HepG2 (cell line): ENCODE results near the gene TAGLN. TPM values are rescaled to one million over a fixed set of nuclear protein-coding genes. Genes with fewer than 3 reads are reported as not detected.

Experiments
- CCAR2 ChIP-seq: fragments of 200-400 bp; formaldehyde crosslinking; optimal IDR thresholded peaks from 2 replicates; pipeline ENCODE3; 2018; ENCODE audit warnings: low read depth, mild to moderate bottlenecking, low read length, moderate library complexity
- ELF3 ChIP-seq: IDR thresholded peaks from 2 replicates; pipeline ENCODE4 v1.6.1; 2016; ENCODE audit warnings: missing genetic modification reagents, missing compliant biosample characterization
- GPBP1L1 ChIP-seq: sonication (generic); formaldehyde crosslinking; IDR thresholded peaks from 2 replicates; pipeline ENCODE4 v1.5.0; 2020; ENCODE audit warnings: mild to moderate bottlenecking, missing genetic modification reagents
- HCFC1 ChIP-seq: fragments of 150-350 bp; IDR thresholded peaks from 2 replicates; pipeline ENCODE4 v1.6.1; 2014; ENCODE audit warnings: low read depth, low read length
- HIVEP1 ChIP-seq: sonication (generic); formaldehyde crosslinking; IDR thresholded peaks from 2 replicates; pipeline ENCODE4 v1.4.0; 2020; ENCODE audit warnings: mild to moderate bottlenecking, missing genetic modification reagents
- LBX2 ChIP-seq: sonication (generic); formaldehyde crosslinking; IDR thresholded peaks from 2 replicates; pipeline ENCODE4 v1.5.0; 2020; ENCODE audit warnings: missing genetic modification reagents, mild to moderate bottlenecking, borderline replicate concordance
- MXD4 ChIP-seq: IDR thresholded peaks from 2 replicates; pipeline ENCODE4 v1.6.1; 2016; ENCODE audit warnings: mild to moderate bottlenecking, missing biosample characterization, missing genetic modification reagents
- NFATC3 ChIP-seq: sonication (generic); formaldehyde crosslinking; IDR thresholded peaks from 2 replicates; pipeline ENCODE4 v1.5.1; 2020; ENCODE audit warnings: mild to moderate bottlenecking, missing genetic modification reagents
- PHF20 ChIP-seq: sonication (generic); formaldehyde crosslinking; IDR thresholded peaks from 2 replicates; pipeline ENCODE4 v1.5.0; 2020; ENCODE audit warnings: mild to moderate bottlenecking, missing genetic modification reagents
- SAP130 ChIP-seq: IDR thresholded peaks from 2 replicates; pipeline ENCODE4 v1.6.1; 2016; ENCODE audit warnings: low read depth
- SNAPC2 ChIP-seq: sonication (generic); formaldehyde crosslinking; IDR thresholded peaks from 2 replicates; pipeline ENCODE4 v1.8.1; 2022; ENCODE audit warnings: mild to moderate bottlenecking, missing genetic modification reagents
- TP53 ChIP-seq: sonication (generic); formaldehyde crosslinking; conservative IDR thresholded peaks from 2 replicates; pipeline ENCODE4 v1.4.0; 2020; ENCODE audit warnings: missing genetic modification reagents
- ZNF12 ChIP-seq: sonication (generic); formaldehyde crosslinking; IDR thresholded peaks from 2 replicates; pipeline ENCODE4 v1.5.0; 2020; ENCODE audit warnings: missing genetic modification reagents
- ZNF20 ChIP-seq: sonication (generic); formaldehyde crosslinking; IDR thresholded peaks from 2 replicates; pipeline ENCODE4 v1.4.0; 2020; ENCODE audit warnings: mild to moderate bottlenecking, moderate library complexity, missing genetic modification reagents
- ZNF451 ChIP-seq: sonication (generic); formaldehyde crosslinking; IDR thresholded peaks from 2 replicates; pipeline ENCODE4 v1.5.0; 2020; ENCODE audit warnings: mild to moderate bottlenecking, missing genetic modification reagents
- ZNF563 ChIP-seq: sonication (generic); formaldehyde crosslinking; IDR thresholded peaks from 2 replicates; pipeline ENCODE4 v1.8.0; 2022; ENCODE audit warnings: mild to moderate bottlenecking, moderate library complexity, missing genetic modification reagents
- ZNF720 ChIP-seq: sonication (generic); formaldehyde crosslinking; IDR thresholded peaks from 2 replicates; pipeline ENCODE4 v1.4.0; 2020; ENCODE audit warnings: missing genetic modification reagents
- ZNF773 ChIP-seq: sonication (generic); formaldehyde crosslinking; IDR thresholded peaks from 2 replicates; pipeline ENCODE4 v1.4.0; 2020; ENCODE audit warnings: missing genetic modification reagents, borderline replicate concordance
- ZNF83 ChIP-seq: sonication (generic); formaldehyde crosslinking; IDR thresholded peaks from 2 replicates; pipeline ENCODE4 v1.4.0; 2020; ENCODE audit warnings: missing genetic modification reagents, mild to moderate bottlenecking, borderline replicate concordance
- ZSCAN22 ChIP-seq: sonication (generic); formaldehyde crosslinking; IDR thresholded peaks from 2 replicates; pipeline ENCODE4 v1.4.0; 2020; ENCODE audit warnings: mild to moderate bottlenecking, missing genetic modification reagents
- polyA plus RNA-seq, 8 experiments: library from polyadenylated mRNA; depleted of rRNA in 3 of 8; stranded (reverse) in 7 of 8; unstranded in 1 of 8; fragments of >200 nt; fragmentation: Illumina TruSeq in 4 of 8; extraction: Trizol in 4 of 8; gene quantifications; 2 replicates each; pipeline versions ENCODE4 v1.2.1 to v1.2.3, GENCODE V29; 2011 to 2016; ENCODE audit warnings: low read depth in 4 of 8, missing spikeins in 1 of 8, mixed read lengths in 1 of 8; ENCODE audit not compliant: insufficient read depth in 1 of 8
- total RNA-seq, 5 experiments: library from RNA; depleted of rRNA; stranded (reverse); fragments of >200 nt; fragmentation: Illumina TruSeq; extraction: Trizol; gene quantifications; 2 replicates each; pipeline ENCODE4 v1.2.3, GENCODE V29; 2016; ENCODE audit warnings: low read depth in 1 of 5
- TF ChIP-seq, protein P1 (sequence below): sonication (generic); formaldehyde crosslinking; IDR thresholded peaks from 2 replicates; pipeline ENCODE4 v1.4.0; 2020; ENCODE audit warnings: low read depth, mild to moderate bottlenecking, missing genetic modification reagents
- TF ChIP-seq, protein P2 (sequence below): IDR thresholded peaks from 2 replicates; pipeline ENCODE4 v1.6.1; 2016; ENCODE audit warnings: missing compliant biosample characterization, missing genetic modification reagents, borderline replicate concordance
- TF ChIP-seq, protein P3 (sequence below): sonication (generic); formaldehyde crosslinking; IDR thresholded peaks from 2 replicates; pipeline ENCODE4 v1.5.1; 2020; ENCODE audit warnings: missing genetic modification reagents, mild to moderate bottlenecking, borderline replicate concordance

TAGLN gene
- total and polyA plus RNA-seq, 2 of the 13 experiments (the other 11 are each of a cell fraction or from before 2014, with no cell fraction given): 12.6 to 75.4 TPM

GRCh38 chr11:117178210-117179034, 20.7 kb upstream of the TAGLN start, which contains the start of gene SIDT2 (continued):
- TF ChIP-seq NFATC3 (CRISPR knock-in tag) (no peak), ZNF773 (CRISPR knock-in tag) (0 out of 2 replicates have a peak, but pooled peaks have one; percentile 27), ZNF451 (CRISPR knock-in tag) (no peak), SNAPC2 (no peak), ZNF720 (CRISPR knock-in tag) (no peak), MXD4 (CRISPR knock-in tag) (no peak), SAP130 (CRISPR knock-in tag) (peak; percentile 82), PHF20 (0 out of 2 replicates have a peak, but pooled peaks have one; percentile 23), HCFC1 (no peak), ZNF83 (no peak), CCAR2 (no peak), ZNF563 (no peak), HIVEP1 (no peak), LBX2 (CRISPR knock-in tag) (no peak), ELF3 (CRISPR knock-in tag) (no peak; the same call in 1 of the 2 replicates), ZNF20 (no peak), ZNF12 (CRISPR knock-in tag) (no peak), ZSCAN22 (CRISPR knock-in tag) (no peak), TP53 (CRISPR knock-in tag) (no peak), GPBP1L1 (CRISPR knock-in tag) (no peak)
- TF ChIP-seq, protein P1, sequence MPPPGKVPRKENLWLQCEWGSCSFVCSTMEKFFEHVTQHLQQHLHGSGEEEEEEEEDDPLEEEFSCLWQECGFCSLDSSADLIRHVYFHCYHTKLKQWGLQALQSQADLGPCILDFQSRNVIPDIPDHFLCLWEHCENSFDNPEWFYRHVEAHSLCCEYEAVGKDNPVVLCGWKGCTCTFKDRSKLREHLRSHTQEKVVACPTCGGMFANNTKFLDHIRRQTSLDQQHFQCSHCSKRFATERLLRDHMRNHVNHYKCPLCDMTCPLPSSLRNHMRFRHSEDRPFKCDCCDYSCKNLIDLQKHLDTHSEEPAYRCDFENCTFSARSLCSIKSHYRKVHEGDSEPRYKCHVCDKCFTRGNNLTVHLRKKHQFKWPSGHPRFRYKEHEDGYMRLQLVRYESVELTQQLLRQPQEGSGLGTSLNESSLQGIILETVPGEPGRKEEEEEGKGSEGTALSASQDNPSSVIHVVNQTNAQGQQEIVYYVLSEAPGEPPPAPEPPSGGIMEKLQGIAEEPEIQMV: peak; percentile 91
- TF ChIP-seq, protein P2, sequence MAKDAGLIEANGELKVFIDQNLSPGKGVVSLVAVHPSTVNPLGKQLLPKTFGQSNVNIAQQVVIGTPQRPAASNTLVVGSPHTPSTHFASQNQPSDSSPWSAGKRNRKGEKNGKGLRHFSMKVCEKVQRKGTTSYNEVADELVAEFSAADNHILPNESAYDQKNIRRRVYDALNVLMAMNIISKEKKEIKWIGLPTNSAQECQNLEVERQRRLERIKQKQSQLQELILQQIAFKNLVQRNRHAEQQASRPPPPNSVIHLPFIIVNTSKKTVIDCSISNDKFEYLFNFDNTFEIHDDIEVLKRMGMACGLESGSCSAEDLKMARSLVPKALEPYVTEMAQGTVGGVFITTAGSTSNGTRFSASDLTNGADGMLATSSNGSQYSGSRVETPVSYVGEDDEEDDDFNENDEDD (CRISPR knock-in tag): peak; percentile 59; the same call in 1 of the 2 replicates
- TF ChIP-seq, protein P3, sequence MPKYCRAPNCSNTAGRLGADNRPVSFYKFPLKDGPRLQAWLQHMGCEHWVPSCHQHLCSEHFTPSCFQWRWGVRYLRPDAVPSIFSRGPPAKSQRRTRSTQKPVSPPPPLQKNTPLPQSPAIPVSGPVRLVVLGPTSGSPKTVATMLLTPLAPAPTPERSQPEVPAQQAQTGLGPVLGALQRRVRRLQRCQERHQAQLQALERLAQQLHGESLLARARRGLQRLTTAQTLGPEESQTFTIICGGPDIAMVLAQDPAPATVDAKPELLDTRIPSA: 0 out of 2 replicates have a peak, but pooled peaks have one; percentile 54
